GM12878 (cell line): ENCODE results near the gene ARMC9. TPM values are rescaled to one million over a fixed set of nuclear protein-coding genes. Genes with fewer than 3 reads are reported as not detected.

Experiments used
- ATAC-seq: fragments of 200-7000 bp; cut with Tn5 transposase; 3 replicates; pipeline ENCODE4 v1.9.1; 2020; ENCODE audit warnings: mild to moderate bottlenecking, moderate library complexity
- BruUV-seq: library from RNA; stranded (reverse); fragments of 400-500 nt; replicated peaks from 2 replicates; lab custom pipeline; 2021; lab: Mats Ljungman, UMichigan
- CTCF ChIA-PET: fragments of 300-600 bp; sonication (Branson Sonifier 250); formaldehyde crosslinking; extraction: SDS; loops from one replicate; lab custom pipeline; 2021; ENCODE audit warnings: inconsistent platforms; lab: Yijun Ruan, JAX
- POLR2A ChIA-PET: fragments of 350-600 bp; formaldehyde crosslinking; extraction: SDS; loops from one replicate; lab custom pipeline; 2021; ENCODE audit warnings: inconsistent platforms; lab: Charles Lee
- RAD21 ChIA-PET: fragments of 300-600 bp; sonication (Branson Sonifier 250); formaldehyde crosslinking; loops from one replicate; lab custom pipeline; 2023; ENCODE audit warnings: antibody characterized with exemption; ENCODE audit not compliant: unreplicated experiment; lab: Charles Lee
- SMC1A ChIA-PET: fragments of 300-600 bp; sonication (Branson Sonifier 250); formaldehyde crosslinking; loops from one replicate; lab custom pipeline; 2023; ENCODE audit not compliant: unreplicated experiment, uncharacterized antibody; lab: Charles Lee
- DNase-seq: peaks from one replicate; pipeline ENCODE4 v3.0.0-alpha.2; 2011; ENCODE audit warnings: low read depth, low spot score
- FAIRE-seq: peaks from 3 replicates; lab custom pipeline; 2011; peaks lifted over from hg19 to GRCh38; lab: Jason Lieb, UNC
- H2AFZ ChIP-seq: 2 replicates; pipeline ENCODE4 v1.6.0; 2011; ENCODE audit warnings: low read depth, low read length, control low read depth; ENCODE audit not compliant: control insufficient read depth
- H3K27ac ChIP-seq: 2 replicates; pipeline ENCODE4 v1.5.1; 2011; ENCODE audit warnings: control low read depth; ENCODE audit not compliant: control insufficient read depth, insufficient read depth
- H3K27me3 ChIP-seq, 2 experiments: replicated peaks in 1 of 2; 2 replicates each; pipeline versions ENCODE4 v1.6.0 to v1.6.1; 2011; ENCODE audit warnings: low read length in 1 of 2; ENCODE audit not compliant: control insufficient read depth in 2 of 2, insufficient read depth in 2 of 2
- H3K36me3 ChIP-seq, 2 experiments: 2 replicates each; pipeline ENCODE4 v1.5.1; 2011; ENCODE audit warnings: low read length in 1 of 2; ENCODE audit not compliant: control insufficient read depth in 2 of 2, insufficient read depth in 2 of 2
- H3K4me1 ChIP-seq: 2 replicates; pipeline ENCODE4 v1.6.1; 2011; ENCODE audit warnings: mild to moderate bottlenecking, low read length, moderate library complexity, mixed read lengths; ENCODE audit not compliant: control insufficient read depth, insufficient read depth
- H3K4me2 ChIP-seq: 2 replicates; pipeline ENCODE4 v1.6.0; 2011; ENCODE audit warnings: control low read depth; ENCODE audit not compliant: control insufficient read depth, insufficient read depth
- H3K4me3 ChIP-seq: fragments of 200-600 bp; sonication (generic); 2 replicates; pipeline ENCODE4 v1.5.1; 2016
- H3K79me2 ChIP-seq: 2 replicates; pipeline ENCODE4 v1.6.0; 2011; ENCODE audit warnings: low read length; ENCODE audit not compliant: control insufficient read depth, insufficient read depth
- H3K9ac ChIP-seq: 2 replicates; pipeline ENCODE4 v1.8.0; 2011; ENCODE audit warnings: low read length, control low read depth, mixed read lengths; ENCODE audit not compliant: control insufficient read depth, insufficient read depth
- H3K9me3 ChIP-seq: replicated peaks from 3 replicates; pipeline ENCODE4 v1.5.1; 2011; ENCODE audit warnings: mild to moderate bottlenecking, low read length; ENCODE audit not compliant: control insufficient read depth, insufficient read depth
- H4K20me1 ChIP-seq: 2 replicates; pipeline ENCODE4 v1.6.0; 2011; ENCODE audit not compliant: control insufficient read depth, insufficient read depth
- BCL11A ChIP-seq: IDR thresholded peaks from 2 replicates; pipeline ENCODE4 v1.6.1; 2011; ENCODE audit warnings: low read depth, low read length
- CEBPZ ChIP-seq: fragments of 150-350 bp; IDR thresholded peaks from 2 replicates; pipeline ENCODE4 v1.6.1; 2016; ENCODE audit warnings: low read depth, low read length
- ELK1 ChIP-seq: IDR thresholded peaks from 2 replicates; pipeline ENCODE4 v1.6.1; 2012; ENCODE audit warnings: low read depth, low read length, improper control_type of control experiment
- IKZF2 ChIP-seq, 2 experiments: fragments of 450-650 bp; IDR thresholded peaks; 2 replicates each; pipeline ENCODE4 v1.6.1; 2017; ENCODE audit warnings: mild to moderate bottlenecking in 2 of 2, moderate library complexity in 2 of 2
- IRF3 ChIP-seq: fragments of 450-650 bp; IDR thresholded peaks from 2 replicates; pipeline ENCODE4 v1.6.1; 2014; ENCODE audit warnings: mild to moderate bottlenecking
- PAX5 ChIP-seq: IDR thresholded peaks from 2 replicates; pipeline ENCODE4 v1.6.1; 2011; ENCODE audit warnings: low read depth, low read length, borderline replicate concordance
- RCOR1 ChIP-seq: conservative IDR thresholded peaks from 2 replicates; pipeline ENCODE4 v1.6.1; 2012; ENCODE audit warnings: low read depth, low read length, improper control_type of control experiment
- REST ChIP-seq: IDR thresholded peaks from 2 replicates; pipeline ENCODE4 v1.6.1; 2012; ENCODE audit warnings: mild to moderate bottlenecking, low read depth, low read length
- SMC3 ChIP-seq: IDR thresholded peaks from 2 replicates; pipeline ENCODE4 v1.6.1; 2011; ENCODE audit warnings: low read length, improper control_type of control experiment, borderline replicate concordance
- SUPT20H ChIP-seq: IDR thresholded peaks from 2 replicates; pipeline ENCODE4 v1.6.1; 2011; ENCODE audit warnings: low read depth, mild to moderate bottlenecking, low read length, moderate library complexity, borderline replicate concordance; ENCODE audit not compliant: control insufficient read depth
- ZBED1 ChIP-seq: IDR thresholded peaks from 2 replicates; pipeline ENCODE4 v1.6.1; 2016; ENCODE audit warnings: borderline replicate concordance
- ZNF24 ChIP-seq: fragments of 450-650 bp; IDR thresholded peaks from 2 replicates; pipeline ENCODE4 v1.6.1; 2017; ENCODE audit warnings: antibody characterized with exemption, mild to moderate bottlenecking
- ZNF384 ChIP-seq: IDR thresholded peaks from 2 replicates; pipeline ENCODE4 v1.6.1; 2012; ENCODE audit warnings: low read depth, mild to moderate bottlenecking, low read length, improper control_type of control experiment, borderline replicate concordance
- WGBS: methylation state at CpG from one replicate; pipeline ENCODE4 v1.1.6; 2016; ENCODE audit warnings: low lambda C conversion rate; ENCODE audit not compliant: insufficient replicate concordance, insufficient coverage; ENCODE audit errors: missing lambda C conversion rate; 5-methylcytosine and 5-hydroxymethylcytosine counted together
- in situ Hi-C: fragments of 300-500 bp; cut with MboI; formaldehyde crosslinking; loops from 9 replicates; pipeline ENCODE4 v1.14.3; 2018; ENCODE audit warnings: mixed read lengths
- intact Hi-C: fragments of 100-400 bp; cut with micrococcal nuclease; formaldehyde crosslinking; loops from one replicate; pipeline ENCODE4 v1.14.2; 2022; ENCODE audit not compliant: unreplicated experiment
- polyA plus RNA-seq, 11 experiments: library from polyadenylated mRNA; depleted of rRNA in 4 of 11; unstranded in 6 of 11; stranded (reverse) in 5 of 11; fragments of >200 nt; fragmentation: Nextera tagmentation in 4 of 11; fragmentation: Illumina TruSeq in 1 of 11; extraction: Ambion mirVana in 4 of 11; extraction: Trizol in 1 of 11; gene quantifications; 1 replicate in 1 of 11; 2 replicates in 10 of 11; pipeline versions ENCODE4 v1.2.1 to v1.2.3, GENCODE V29; 2011 to 2016; ENCODE audit warnings: inconsistent platforms in 2 of 11, missing spikeins in 2 of 11, low read depth in 1 of 11
- total RNA-seq, 4 experiments: library from RNA; depleted of rRNA in 3 of 4; stranded (reverse); fragments of >200 nt in 3 of 4; fragmentation: Illumina TruSeq in 1 of 4; extraction: Trizol in 1 of 4; gene quantifications; 2 replicates each; pipeline versions ENCODE4 v1.2.1 to v1.2.3, GENCODE V29; 2013 to 2021

The ARMC9 gene
- total and polyA plus RNA-seq, 10 of the 15 experiments (the other 5 are each of a cell fraction or from before 2014, with no cell fraction given), result 3.8 to 21.8 (median 10.4) TPM

DNA sequence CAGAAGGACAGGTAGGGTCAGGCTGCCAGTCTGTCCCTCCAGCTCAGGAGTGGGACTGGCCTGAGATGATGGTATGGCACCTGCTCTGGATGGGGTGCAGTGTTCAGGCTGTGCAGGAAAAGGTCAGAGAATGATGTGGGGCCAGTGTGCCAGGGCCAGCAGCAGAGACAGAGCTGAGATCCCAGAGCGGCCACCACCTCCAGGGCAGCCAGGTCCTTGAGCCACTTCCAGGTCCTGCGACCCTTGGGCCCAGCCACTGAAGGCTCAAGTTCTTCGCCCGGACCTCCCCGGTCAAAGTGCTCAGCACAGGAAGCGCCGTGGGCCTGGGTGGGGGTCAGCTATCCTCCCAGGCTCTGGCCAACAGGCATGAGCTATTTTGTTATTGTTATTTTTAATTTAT is 12.1 kb upstream of the ARMC9 start (continued):
- no peak for TF ChIP-seq CEBPZ
- TF ChIP-seq BCL11A, result no peak

DNA sequence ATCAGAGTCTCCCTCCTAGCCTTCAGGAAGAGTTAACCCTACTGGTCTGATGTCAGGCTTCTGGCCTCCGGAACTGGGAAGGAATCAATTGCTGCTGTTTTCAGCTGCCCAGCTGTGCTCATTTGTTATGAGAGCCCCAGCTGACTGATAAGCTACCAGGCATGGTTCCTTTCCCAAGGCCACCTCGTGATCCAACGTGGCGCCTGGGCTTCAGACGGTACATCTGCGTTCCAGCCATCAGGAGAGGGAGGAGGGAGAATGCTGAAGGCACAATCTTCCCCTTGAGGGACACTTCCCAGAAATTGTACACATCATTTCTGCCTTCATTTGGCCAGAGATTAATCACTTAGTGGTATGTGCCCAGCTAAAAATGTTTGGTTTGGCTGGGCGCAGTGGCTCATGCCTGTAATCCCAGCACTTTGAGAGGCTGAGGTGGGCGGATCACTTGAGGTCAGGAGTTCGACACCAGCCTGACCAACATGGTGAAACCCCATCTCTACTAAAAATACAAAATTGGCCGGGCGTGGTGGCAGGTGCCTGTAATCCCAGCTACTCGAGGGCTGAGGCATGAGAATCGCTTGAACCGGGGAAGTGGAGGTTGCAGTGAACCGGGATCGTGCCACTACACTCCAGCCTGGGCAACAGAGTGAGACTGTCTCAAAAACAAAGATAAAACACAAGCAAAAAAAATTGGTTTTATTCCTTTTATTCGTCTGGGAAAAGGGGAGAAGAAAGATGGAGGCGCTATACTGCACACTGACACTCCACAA is 10.5 kb upstream of the ARMC9 start:
- Histone ChIP-seq H3K27ac (no peak overlapping the region), H3K4me3 (no peak overlapping the region), H3K79me2 (no peaks in the 10 kb centered on the region), H3K36me3 (no peaks in the 10 kb centered on the region), H3K4me2 (no peak overlapping the region), H3K27me3 (no peaks in the 10 kb centered on the region), H3K9ac (no peak overlapping the region), H3K9me3 (no peaks in the 10 kb centered on the region), H3K4me1 (no peaks in the 10 kb centered on the region), H2AFZ (no peak overlapping the region), H4K20me1 (no peaks in the 10 kb centered on the region)
- CTCF ChIA-PET, result interaction anchor here (0.6 to 1.4 kb wide), 3 partner anchors 14 to 84 kb away, joined by 3 to 5 read pairs (median 3); no protein-coding TSS in a partner anchor
- no TSS peak for BruUV-seq
- intact Hi-C loops (no loop called here), in situ Hi-C loops (no loop called here)
- 48% methylated on average over 17 of the region's 18 CpGs for WGBS
- ATAC-seq (no peak), FAIRE-seq (no peak), DNase-seq (no peak)
- POLR2A ChIA-PET, result interaction anchor here (0.7 kb wide), 1 partner anchor 355 kb away, joined by 3 read pairs; no protein-coding TSS in a partner anchor
- SMC1A ChIA-PET, result interaction anchor here (0.9 to 1.0 kb wide), 2 partner anchors 77 to 290 kb away, joined by 3 read pairs; no protein-coding TSS in a partner anchor
- RAD21 ChIA-PET, result no interaction called here
- TF ChIP-seq SMC3, result no peak
- no peak for TF ChIP-seq REST
- TF ChIP-seq RCOR1, result no peak
- no peak for TF ChIP-seq ZBED1
- TF ChIP-seq IKZF2 (IDR thresholded peaks at IDR 0.05), result no peak
- TF ChIP-seq ELK1, result no peak
- TF ChIP-seq ZNF24, result no peak
- TF ChIP-seq SUPT20H, result no peak
- no peak for TF ChIP-seq ZNF384
- TF ChIP-seq IRF3, result no peak
- no peak for TF ChIP-seq PAX5
